A549 (cell line): ENCODE measurements around the gene FAM174C. TPM values are rescaled to one million over a fixed set of nuclear protein-coding genes. Genes with fewer than 3 reads are reported as not detected.
A peak's percentile ranks its signal among the peaks of the same experiment; 100 is the strongest.

Experiments
- ATAC-seq, 2 experiments: fragments of 200-7000 bp in 1 of 2; fragments of >200 bp in 1 of 2; cut with Nextera tagmentation in 1 of 2; cut with Tn5 transposase in 1 of 2; 3 replicates each; pipeline versions ENCODE4 v1.8.0 to v1.9.1; 2018 to 2020; ENCODE audit warnings: mild to moderate bottlenecking in 1 of 2, moderate library complexity in 1 of 2
- CTCF ChIA-PET: fragments of 300-600 bp; sonication (Branson Sonifier 250); formaldehyde crosslinking; extraction: SDS; loops from one replicate; lab custom pipeline; 2021; ENCODE audit warnings: antibody characterized with exemption, inconsistent platforms; lab: Yijun Ruan, JAX
- POLR2A ChIA-PET: fragments of 350-600 bp; formaldehyde crosslinking; extraction: SDS; loops from one replicate; lab custom pipeline; 2021; ENCODE audit warnings: antibody characterized with exemption, inconsistent platforms; lab: Yijun Ruan, JAX
- DNase-seq, 2 experiments: peaks; one replicate each; pipeline versions ENCODE4 v3.0.0 to v3.0.0-alpha.2; 2011 to 2016; ENCODE audit warnings: low read depth in 1 of 2, low spot score in 1 of 2
- FAIRE-seq: peaks from 2 replicates; lab custom pipeline; 2011; peaks lifted over from hg19 to GRCh38; lab: Jason Lieb, UNC
- H3K27ac ChIP-seq, 2 experiments: fragments of >200 bp; sonication (Bioruptor Twin); formaldehyde crosslinking; 3 replicates each; pipeline ENCODE4 v1.5.1; 2016 to 2017
- H3K4me1 ChIP-seq: fragments of >200 bp; sonication (Bioruptor Twin); formaldehyde crosslinking; 3 replicates; pipeline ENCODE4 v1.6.1; 2016
- H3K4me2 ChIP-seq: fragments of >200 bp; sonication (Bioruptor Twin); formaldehyde crosslinking; 3 replicates; pipeline ENCODE4 v1.6.1; 2016
- H3K4me3 ChIP-seq: fragments of >200 bp; sonication (Bioruptor Twin); formaldehyde crosslinking; 3 replicates; pipeline ENCODE4 v1.5.1; 2016
- H3K9me3 ChIP-seq: fragments of >200 bp; sonication (Bioruptor Twin); formaldehyde crosslinking; 3 replicates; pipeline ENCODE4 v1.6.1; 2016
- BCL3 ChIP-seq: fragments of >200 bp; sonication (Bioruptor Twin); formaldehyde crosslinking; IDR thresholded peaks from 3 replicates; pipeline ENCODE4 v1.6.1; 2016
- BHLHE40 ChIP-seq: IDR thresholded peaks from 2 replicates; pipeline ENCODE4 v1.6.1; 2012; ENCODE audit warnings: low read depth, low read length, inconsistent platforms
- CHD4 ChIP-seq: fragments of 200-600 bp; sonication (generic); IDR thresholded peaks from 2 replicates; pipeline ENCODE4 v1.6.1; 2016; ENCODE audit warnings: antibody characterized with exemption, mild to moderate bottlenecking, borderline replicate concordance
- CTCF ChIP-seq: fragments of >200 bp; sonication (Bioruptor Twin); formaldehyde crosslinking; IDR thresholded peaks from 3 replicates; pipeline ENCODE4 v1.5.1; 2016
- ESRRA ChIP-seq: fragments of 150-350 bp; IDR thresholded peaks from 2 replicates; pipeline ENCODE4 v1.6.1; 2014; ENCODE audit warnings: mild to moderate bottlenecking, low read length, borderline replicate concordance
- FOSL2 ChIP-seq, 2 experiments: fragments of 450-650 bp in 1 of 2; fragments of >200 bp in 1 of 2; sonication (Bioruptor Twin) in 1 of 2; formaldehyde crosslinking; IDR thresholded peaks; 2 replicates each; pipeline versions ENCODE4 v1.5.0 to v1.6.1; 2016 to 2020; ENCODE audit warnings: mild to moderate bottlenecking in 1 of 2, moderate library complexity in 1 of 2
- HOXB5 ChIP-seq: fragments of 250-450 bp; sonication (Bioruptor Pico); IDR thresholded peaks from 2 replicates; pipeline ENCODE4 v1.5.0; 2020; ENCODE audit warnings: mild to moderate bottlenecking, moderate library complexity
- JUN ChIP-seq, 2 experiments: fragments of >200 bp; sonication (Bioruptor Twin); formaldehyde crosslinking; IDR thresholded peaks; 2 replicates in 1 of 2; 3 replicates in 1 of 2; pipeline ENCODE4 v1.6.1; 2016 to 2017
- MAZ ChIP-seq: fragments of 150-350 bp; IDR thresholded peaks from 2 replicates; pipeline ENCODE4 v1.6.1; 2014; ENCODE audit warnings: antibody characterized with exemption, low read depth, low read length, borderline replicate concordance
- MYC ChIP-seq: IDR thresholded peaks from 2 replicates; pipeline ENCODE4 v1.6.1; 2012; ENCODE audit warnings: mild to moderate bottlenecking, inconsistent platforms, low read length, improper control_type of control experiment, borderline replicate concordance
- NFE2L2 ChIP-seq: fragments of 150-350 bp; conservative IDR thresholded peaks from 2 replicates; pipeline ENCODE4 v1.6.1; 2014; ENCODE audit warnings: low read length
- NR3C1 ChIP-seq: fragments of >200 bp; sonication (Bioruptor Twin); formaldehyde crosslinking; IDR thresholded peaks from 3 replicates; pipeline ENCODE4 v1.6.1; 2017
- PHF8 ChIP-seq: fragments of 200-600 bp; sonication (generic); IDR thresholded peaks from 2 replicates; pipeline ENCODE4 v1.6.1; 2016; ENCODE audit warnings: low read depth, mild to moderate bottlenecking, antibody characterized with exemption, moderate library complexity, borderline replicate concordance
- POLR2A ChIP-seq: IDR thresholded peaks from 2 replicates; pipeline ENCODE4 v1.6.1; 2012; ENCODE audit warnings: mild to moderate bottlenecking, low read length
- POLR2AphosphoS2 ChIP-seq: conservative IDR thresholded peaks from 2 replicates; pipeline ENCODE4 v1.6.1; 2012; ENCODE audit warnings: low read length, improper control_type of control experiment, inconsistent platforms
- RARB ChIP-seq: fragments of 250-450 bp; sonication (Bioruptor Pico); IDR thresholded peaks from 2 replicates; pipeline ENCODE4 v1.8.0; 2021; ENCODE audit warnings: mild to moderate bottlenecking, moderate library complexity
- REST ChIP-seq: fragments of 200-600 bp; sonication (generic); IDR thresholded peaks from 2 replicates; pipeline ENCODE4 v1.6.1; 2016; ENCODE audit warnings: antibody characterized with exemption, mild to moderate bottlenecking, moderate library complexity
- RFX5 ChIP-seq: fragments of 450-650 bp; IDR thresholded peaks from 2 replicates; pipeline ENCODE4 v1.7.1; 2014; ENCODE audit warnings: antibody characterized with exemption, mild to moderate bottlenecking, moderate library complexity
- WGBS: methylation state at CpG from one replicate; pipeline ENCODE4 v1.1.6; 2017; ENCODE audit errors: missing lambda C conversion rate; 5-methylcytosine and 5-hydroxymethylcytosine counted together
- polyA plus RNA-seq, 4 experiments: library from polyadenylated mRNA; depleted of rRNA in 3 of 4; stranded (reverse); fragments of >200 nt; fragmentation: RNase III in 1 of 4; extraction: RNeasy Plus Mini Kit Qiagen cat#74134 plus additional on column Dnase treatment in 1 of 4; gene quantifications; 2 replicates in 3 of 4; 3 replicates in 1 of 4; pipeline ENCODE4 v1.2.3, GENCODE V29; 2011 to 2017
- TF ChIP-seq, protein P1 (sequence below): fragments of 450-650 bp; IDR thresholded peaks from 2 replicates; pipeline ENCODE4 v1.6.1; 2014; ENCODE audit warnings: antibody characterized with exemption
- TF ChIP-seq, protein P2 (sequence below): fragments of 250-450 bp; sonication (Bioruptor Pico); IDR thresholded peaks from 2 replicates; pipeline ENCODE4 v1.5.0; 2020; ENCODE audit warnings: low read depth, mild to moderate bottlenecking, moderate library complexity
- TF ChIP-seq, protein P3 (sequence below): fragments of >200 bp; sonication (Bioruptor Twin); formaldehyde crosslinking; IDR thresholded peaks from 2 replicates; pipeline ENCODE4 v1.6.1; 2016
- TF ChIP-seq, protein P4 (sequence below): IDR thresholded peaks from 2 replicates; pipeline ENCODE4 v1.6.1; 2012
- TF ChIP-seq, protein P5 (sequence below): fragments of 150-350 bp; IDR thresholded peaks from 2 replicates; pipeline ENCODE4 v1.6.1; 2014; ENCODE audit warnings: low read depth, mild to moderate bottlenecking, low read length
- TF ChIP-seq, protein P6 (sequence below): IDR thresholded peaks from 2 replicates; pipeline ENCODE4 v1.6.1; 2012
- TF ChIP-seq, protein P7 (sequence below): fragments of 250-450 bp; sonication (Bioruptor Pico); IDR thresholded peaks from 2 replicates; pipeline ENCODE4 v1.5.0; 2021; ENCODE audit warnings: mild to moderate bottlenecking, moderate library complexity, borderline replicate concordance

FAM174C gene
- polyA plus RNA-seq, 2 of the 4 experiments (the other 2 are of a cell fraction), result 24.8 to 37.1 TPM

DNA sequence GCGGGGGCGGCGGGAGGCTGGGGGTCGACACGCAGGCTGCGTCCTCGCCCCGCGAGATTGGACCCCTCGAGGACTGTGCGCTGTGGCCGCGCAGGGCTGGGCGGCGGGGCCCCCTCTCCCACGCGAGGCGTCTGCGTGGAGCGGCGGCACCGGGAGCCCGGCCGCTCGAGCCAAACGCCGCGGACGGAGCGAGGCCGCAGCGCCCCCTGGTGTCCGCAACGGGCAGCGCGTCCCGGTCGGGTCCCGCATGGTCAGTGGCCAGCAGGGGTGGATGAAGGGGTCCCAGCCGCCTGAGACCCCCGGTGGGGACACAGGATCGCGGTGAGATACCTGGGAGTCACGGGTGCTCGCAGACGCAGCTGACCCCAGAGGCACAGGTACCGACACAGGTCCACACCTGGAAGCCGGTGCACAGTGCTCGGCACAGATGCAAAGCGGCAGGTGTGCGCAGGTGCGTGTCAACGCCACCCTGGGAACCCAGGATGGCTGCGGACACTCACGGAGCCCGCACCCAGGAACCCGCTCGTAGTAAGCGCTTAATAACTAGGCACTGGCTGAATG lies 8.3 kb upstream of the FAM174C start:
- Histone ChIP-seq H3K4me2 (peak overlapping the region; percentile 95), H3K4me3 (peak overlapping the region; percentile 53), H3K4me1 (peaks cover 70% of the 10 kb centered on the region), H3K27ac (peak overlapping the region; percentile 90 to 100), H3K9me3 (no peaks in the 10 kb centered on the region)
- POLR2A ChIA-PET, result interaction anchor here (0.6 to 3.8 kb wide), 7 partner anchors 8 to 418 kb away, joined by 3 to 42 read pairs (median 13); partner anchors contain the start of gene FAM174C
- peak; percentile 36 to 56 for DNase-seq
- no peak for FAIRE-seq
- peak; percentile 4 to 25; a peak in 3 of 6 replicates for ATAC-seq
- WGBS, result 11% methylated on average over 9 of the region's 59 CpGs
- CTCF ChIA-PET, result interaction anchor here (0.6 to 18.7 kb wide), 18 partner anchors 8 to 290 kb away, joined by 3 to 500 read pairs (median 4); partner anchors contain the start of genes ATP5F1D and FAM174C
- TF ChIP-seq ESRRA (no peak), JUN (IDR thresholded peaks at IDR 0.05) (peak in 1 of 2 experiments; percentile 11; a peak in 2 of 5 replicates), POLR2AphosphoS2 (no peak), REST (no peak), BCL3 (no peak), NFE2L2 (no peak), MAZ (no peak), FOSL2 (IDR thresholded peaks at IDR 0.05) (no peak), FOSL2 (CRISPR knock-in tag; IDR thresholded peaks at IDR 0.05) (no peak), RFX5 (no peak), CTCF (peak; percentile 82), RARB (CRISPR knock-in tag) (no peak), POLR2A (peak; percentile 14; the same call in 1 of the 2 replicates), CHD4 (no peak), BHLHE40 (no peak), MYC (peak; percentile 32; the same call in 1 of the 2 replicates), PHF8 (no peak), HOXB5 (CRISPR knock-in tag) (no peak), NR3C1 (no peak)
- TF ChIP-seq, protein P1, sequence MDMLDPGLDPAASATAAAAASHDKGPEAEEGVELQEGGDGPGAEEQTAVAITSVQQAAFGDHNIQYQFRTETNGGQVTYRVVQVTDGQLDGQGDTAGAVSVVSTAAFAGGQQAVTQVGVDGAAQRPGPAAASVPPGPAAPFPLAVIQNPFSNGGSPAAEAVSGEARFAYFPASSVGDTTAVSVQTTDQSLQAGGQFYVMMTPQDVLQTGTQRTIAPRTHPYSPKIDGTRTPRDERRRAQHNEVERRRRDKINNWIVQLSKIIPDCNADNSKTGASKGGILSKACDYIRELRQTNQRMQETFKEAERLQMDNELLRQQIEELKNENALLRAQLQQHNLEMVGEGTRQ, result no peak
- TF ChIP-seq, protein P2, sequence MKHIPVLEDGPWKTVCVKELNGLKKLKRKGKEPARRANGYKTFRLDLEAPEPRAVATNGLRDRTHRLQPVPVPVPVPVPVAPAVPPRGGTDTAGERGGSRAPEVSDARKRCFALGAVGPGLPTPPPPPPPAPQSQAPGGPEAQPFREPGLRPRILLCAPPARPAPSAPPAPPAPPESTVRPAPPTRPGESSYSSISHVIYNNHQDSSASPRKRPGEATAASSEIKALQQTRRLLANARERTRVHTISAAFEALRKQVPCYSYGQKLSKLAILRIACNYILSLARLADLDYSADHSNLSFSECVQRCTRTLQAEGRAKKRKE (CRISPR knock-in tag), result no peak
- TF ChIP-seq, protein P3, sequence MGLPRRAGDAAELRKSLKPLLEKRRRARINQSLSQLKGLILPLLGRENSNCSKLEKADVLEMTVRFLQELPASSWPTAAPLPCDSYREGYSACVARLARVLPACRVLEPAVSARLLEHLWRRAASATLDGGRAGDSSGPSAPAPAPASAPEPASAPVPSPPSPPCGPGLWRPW, result no peak
- TF ChIP-seq, protein P4, sequence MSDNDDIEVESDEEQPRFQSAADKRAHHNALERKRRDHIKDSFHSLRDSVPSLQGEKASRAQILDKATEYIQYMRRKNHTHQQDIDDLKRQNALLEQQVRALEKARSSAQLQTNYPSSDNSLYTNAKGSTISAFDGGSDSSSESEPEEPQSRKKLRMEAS, result 0 out of 2 replicates have a peak, but pooled peaks have one; percentile 32
- TF ChIP-seq, protein P5, sequence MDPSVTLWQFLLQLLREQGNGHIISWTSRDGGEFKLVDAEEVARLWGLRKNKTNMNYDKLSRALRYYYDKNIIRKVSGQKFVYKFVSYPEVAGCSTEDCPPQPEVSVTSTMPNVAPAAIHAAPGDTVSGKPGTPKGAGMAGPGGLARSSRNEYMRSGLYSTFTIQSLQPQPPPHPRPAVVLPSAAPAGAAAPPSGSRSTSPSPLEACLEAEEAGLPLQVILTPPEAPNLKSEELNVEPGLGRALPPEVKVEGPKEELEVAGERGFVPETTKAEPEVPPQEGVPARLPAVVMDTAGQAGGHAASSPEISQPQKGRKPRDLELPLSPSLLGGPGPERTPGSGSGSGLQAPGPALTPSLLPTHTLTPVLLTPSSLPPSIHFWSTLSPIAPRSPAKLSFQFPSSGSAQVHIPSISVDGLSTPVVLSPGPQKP, result no peak
- TF ChIP-seq, protein P6, sequence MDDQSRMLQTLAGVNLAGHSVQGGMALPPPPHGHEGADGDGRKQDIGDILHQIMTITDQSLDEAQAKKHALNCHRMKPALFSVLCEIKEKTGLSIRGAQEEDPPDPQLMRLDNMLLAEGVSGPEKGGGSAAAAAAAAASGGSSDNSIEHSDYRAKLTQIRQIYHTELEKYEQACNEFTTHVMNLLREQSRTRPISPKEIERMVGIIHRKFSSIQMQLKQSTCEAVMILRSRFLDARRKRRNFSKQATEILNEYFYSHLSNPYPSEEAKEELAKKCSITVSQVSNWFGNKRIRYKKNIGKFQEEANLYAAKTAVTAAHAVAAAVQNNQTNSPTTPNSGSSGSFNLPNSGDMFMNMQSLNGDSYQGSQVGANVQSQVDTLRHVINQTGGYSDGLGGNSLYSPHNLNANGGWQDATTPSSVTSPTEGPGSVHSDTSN, result peak; percentile 37; the same call in 1 of the 2 replicates
- TF ChIP-seq, protein P7, sequence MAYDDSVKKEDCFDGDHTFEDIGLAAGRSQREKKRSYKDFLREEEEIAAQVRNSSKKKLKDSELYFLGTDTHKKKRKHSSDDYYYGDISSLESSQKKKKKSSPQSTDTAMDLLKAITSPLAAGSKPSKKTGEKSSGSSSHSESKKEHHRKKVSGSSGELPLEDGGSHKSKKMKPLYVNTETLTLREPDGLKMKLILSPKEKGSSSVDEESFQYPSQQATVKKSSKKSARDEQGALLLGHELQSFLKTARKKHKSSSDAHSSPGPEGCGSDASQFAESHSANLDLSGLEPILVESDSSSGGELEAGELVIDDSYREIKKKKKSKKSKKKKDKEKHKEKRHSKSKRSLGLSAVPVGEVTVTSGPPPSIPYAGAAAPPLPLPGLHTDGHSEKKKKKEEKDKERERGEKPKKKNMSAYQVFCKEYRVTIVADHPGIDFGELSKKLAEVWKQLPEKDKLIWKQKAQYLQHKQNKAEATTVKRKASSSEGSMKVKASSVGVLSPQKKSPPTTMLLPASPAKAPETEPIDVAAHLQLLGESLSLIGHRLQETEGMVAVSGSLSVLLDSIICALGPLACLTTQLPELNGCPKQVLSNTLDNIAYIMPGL (CRISPR knock-in tag), result no peak
